ENCODE data around the gene LRRC30.
"Not testable (repeated sequence)": the region's sequence is repeated elsewhere in the genome, so short reads cannot be mapped to it uniquely, and the experiment has no call there.

LRRC30 gene

GRCh38 chr18:7230626-7231349 lies at the start of gene LRRC30:
Gene LRRC30 (plus strand): TSS chr18:7231089. CDS start chr18:7231139, 50 bp downstream.
- no peak within 1 kb of the TSS for H2AFZ ChIP-seq (ENCODE audit: low read depth, low read length)
- no peaks in the 10 kb centered on the region for H3K9me3 ChIP-seq (ENCODE audit: low read length)
- no peaks in the 10 kb centered on the region for H3K36me3 ChIP-seq (ENCODE audit: insufficient read depth, low read length)
- no peak within 1 kb of the TSS for H3K4me3 ChIP-seq (ENCODE audit: low read length)
- no peaks in the 10 kb centered on the region for H3K27me3 ChIP-seq (ENCODE audit: insufficient read depth, low read length)
- H3K4me1 ChIP-seq (ENCODE audit: insufficient read depth, low read length): no peaks in the 10 kb centered on the region

GRCh38 chr18:7185701-7186100 lies 45.2 kb upstream of the LRRC30 start:
- Histone ChIP-seq H3K36me3 (ENCODE audit: insufficient read depth, low read length) (no peaks in the 10 kb centered on the region), H3K9me3 (ENCODE audit: low read length) (no peaks in the 10 kb centered on the region)

DNA sequence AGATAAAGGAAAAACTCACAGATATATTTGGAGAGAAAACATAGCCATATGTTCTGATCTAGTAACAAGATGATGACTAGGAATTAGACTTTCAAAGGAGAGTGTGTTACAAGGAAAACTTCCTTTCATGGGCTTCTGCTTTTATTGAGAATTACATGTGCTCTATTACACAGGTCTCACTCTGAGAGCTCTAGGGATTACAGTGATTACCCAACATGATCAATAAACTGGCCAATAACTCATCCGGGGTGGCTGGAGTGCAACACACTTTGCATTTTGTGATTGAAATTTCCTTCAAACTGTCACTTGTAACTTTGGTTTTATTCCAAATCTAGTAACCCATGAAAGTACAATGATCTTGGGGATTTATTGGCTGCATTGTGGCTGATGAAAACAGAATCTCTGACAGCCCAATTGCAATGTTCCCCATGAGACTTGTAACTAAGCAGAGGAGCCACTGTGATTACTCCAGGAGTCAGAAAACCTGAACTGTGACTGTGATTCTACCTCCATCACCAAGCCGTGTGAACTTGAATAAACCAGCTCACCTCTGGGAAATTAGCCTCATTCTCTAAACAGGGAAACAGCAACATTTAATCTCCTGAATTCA lies 40.2 kb upstream of the LRRC30 start:
- no peak overlapping the region for H3K4me3 ChIP-seq (ENCODE audit: low read length)
- no peaks in the 10 kb centered on the region for H3K4me1 ChIP-seq (ENCODE audit: insufficient read depth, low read length)
- H3K27me3 ChIP-seq (ENCODE audit: insufficient read depth, low read length): no peaks in the 10 kb centered on the region

More at GRCh38 chr18:7185701-7186100, 45.2 kb upstream of the LRRC30 start:
- Histone ChIP-seq H3K4me1 (ENCODE audit: insufficient read depth, low read length) (no peaks in the 10 kb centered on the region), H2AFZ (ENCODE audit: low read depth, low read length) (no peak overlapping the region), H3K4me3 (ENCODE audit: low read length) (no peak overlapping the region), H3K27me3 (ENCODE audit: insufficient read depth, low read length) (no peaks in the 10 kb centered on the region)

GRCh38 chr18:7191736-7192135 lies 39.2 kb upstream of the LRRC30 start:
- no peaks in the 10 kb centered on the region for H3K36me3 ChIP-seq (ENCODE audit: insufficient read depth, low read length)
- no peak overlapping the region for H2AFZ ChIP-seq (ENCODE audit: low read depth, low read length)

More for the DNA sequence above, 40.2 kb upstream of the LRRC30 start:
- H2AFZ ChIP-seq (ENCODE audit: low read depth, low read length): no peak overlapping the region
- H3K36me3 ChIP-seq (ENCODE audit: insufficient read depth, low read length): no peaks in the 10 kb centered on the region
- no peaks in the 10 kb centered on the region for H3K9me3 ChIP-seq (ENCODE audit: low read length)

GRCh38 chr18:7195266-7195665 lies 35.6 kb upstream of the LRRC30 start:
- Histone ChIP-seq H3K4me1 (ENCODE audit: insufficient read depth, low read length) (no peaks in the 10 kb centered on the region), H2AFZ (ENCODE audit: low read depth, low read length) (no peak overlapping the region), H3K36me3 (ENCODE audit: insufficient read depth, low read length) (no peaks in the 10 kb centered on the region), H3K9me3 (ENCODE audit: low read length) (no peaks in the 10 kb centered on the region), H3K4me3 (ENCODE audit: low read length) (no peak overlapping the region), H3K27me3 (ENCODE audit: insufficient read depth, low read length) (no peaks in the 10 kb centered on the region)

More at GRCh38 chr18:7191736-7192135, 39.2 kb upstream of the LRRC30 start:
- Histone ChIP-seq H3K4me3 (ENCODE audit: low read length) (no peak overlapping the region), H3K27me3 (ENCODE audit: insufficient read depth, low read length) (no peaks in the 10 kb centered on the region), H3K9me3 (ENCODE audit: low read length) (no peaks in the 10 kb centered on the region), H3K4me1 (ENCODE audit: insufficient read depth, low read length) (no peaks in the 10 kb centered on the region)

DNA sequence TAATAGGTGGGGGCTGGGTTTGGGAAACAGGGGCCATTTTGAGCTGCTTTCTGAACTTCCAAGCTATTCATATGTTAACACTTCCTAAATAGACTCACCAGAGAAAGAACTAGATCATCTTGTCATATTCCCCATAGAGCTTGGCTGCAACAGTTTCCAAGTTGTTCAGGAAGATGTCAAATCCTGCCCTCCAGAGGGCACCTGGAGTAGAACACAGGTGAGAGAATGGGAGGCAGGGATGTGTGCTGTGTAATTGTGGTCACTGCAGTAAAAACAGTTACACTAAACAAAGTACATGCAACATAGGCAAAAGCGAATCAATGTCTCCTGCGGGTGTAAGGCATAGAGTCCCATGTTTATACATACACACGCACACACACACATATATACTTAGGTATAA lies 34.5 kb upstream of the LRRC30 start:
- Histone ChIP-seq H2AFZ (ENCODE audit: low read depth, low read length) (no peak overlapping the region), H3K27me3 (ENCODE audit: insufficient read depth, low read length) (no peaks in the 10 kb centered on the region), H3K4me1 (ENCODE audit: insufficient read depth, low read length) (no peaks in the 10 kb centered on the region), H3K36me3 (ENCODE audit: insufficient read depth, low read length) (no peaks in the 10 kb centered on the region), H3K4me3 (ENCODE audit: low read length) (no peak overlapping the region), H3K9me3 (ENCODE audit: low read length) (no peaks in the 10 kb centered on the region)

DNA sequence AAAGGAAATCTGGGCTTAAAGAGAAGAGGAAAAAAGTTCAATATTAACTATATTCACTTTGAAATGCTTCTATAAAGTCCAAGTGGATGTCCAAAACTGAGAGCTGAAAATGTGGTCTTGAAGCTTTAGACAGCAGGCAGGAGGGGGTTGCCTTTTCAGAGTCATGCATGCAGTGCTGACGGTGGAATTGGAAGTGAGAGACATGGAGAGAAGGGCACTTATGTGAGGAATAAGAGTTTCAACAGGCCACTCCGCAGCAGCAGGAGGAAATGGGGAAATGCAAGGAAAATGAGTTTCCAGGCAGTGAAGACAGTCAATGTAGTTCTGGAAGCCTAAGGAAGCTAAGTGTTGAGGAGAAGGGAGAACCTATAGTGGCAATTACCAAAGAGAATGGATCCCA lies 33.0 kb upstream of the LRRC30 start:
- no peaks in the 10 kb centered on the region for H3K9me3 ChIP-seq (ENCODE audit: low read length)
- H3K4me1 ChIP-seq (ENCODE audit: insufficient read depth, low read length): peaks cover 2% of the 10 kb centered on the region
- no peak overlapping the region for H3K4me3 ChIP-seq (ENCODE audit: low read length)
- H3K27me3 ChIP-seq (ENCODE audit: insufficient read depth, low read length): no peaks in the 10 kb centered on the region
- H3K36me3 ChIP-seq (ENCODE audit: insufficient read depth, low read length): no peaks in the 10 kb centered on the region
- H2AFZ ChIP-seq (ENCODE audit: low read depth, low read length): no peak overlapping the region

- H3K9me3 ChIP-seq (ENCODE audit: low read length): no peaks in the 10 kb centered on the region
- peaks cover 3% of the 10 kb centered on the region for H3K4me1 ChIP-seq (ENCODE audit: insufficient read depth, low read length)
- H3K36me3 ChIP-seq (ENCODE audit: insufficient read depth, low read length): no peaks in the 10 kb centered on the region
Measured at GRCh38 chr18:7198326-7198725, 32.6 kb upstream of the LRRC30 start.

DNA sequence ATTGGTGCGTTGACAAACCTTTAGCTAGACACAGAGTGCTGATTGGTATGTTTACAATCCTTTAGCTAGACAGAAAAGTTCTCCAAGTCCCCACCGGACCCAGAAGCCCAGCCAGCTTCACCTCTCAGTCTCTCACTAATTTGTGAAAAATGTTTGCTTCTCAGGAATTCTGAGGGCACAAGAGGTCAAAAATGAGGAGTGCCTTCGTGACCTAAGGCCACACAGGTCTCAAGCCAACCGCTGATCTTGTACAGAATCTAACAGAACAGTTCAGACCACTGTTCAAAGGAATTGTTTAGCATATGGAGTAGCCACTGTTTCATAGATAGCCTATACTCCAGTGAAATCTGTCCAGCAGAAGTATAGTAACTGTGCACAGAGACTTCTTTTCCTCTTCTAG lies 29.8 kb upstream of the LRRC30 start:
- no peak overlapping the region for H2AFZ ChIP-seq (ENCODE audit: low read depth, low read length)
- no peaks in the 10 kb centered on the region for H3K9me3 ChIP-seq (ENCODE audit: low read length)
- H3K4me1 ChIP-seq (ENCODE audit: insufficient read depth, low read length): peaks cover 3% of the 10 kb centered on the region
- no peaks in the 10 kb centered on the region for H3K36me3 ChIP-seq (ENCODE audit: insufficient read depth, low read length)
- H3K4me3 ChIP-seq (ENCODE audit: low read length): no peak overlapping the region
- H3K27me3 ChIP-seq (ENCODE audit: insufficient read depth, low read length): no peaks in the 10 kb centered on the region

More at GRCh38 chr18:7198326-7198725, 32.6 kb upstream of the LRRC30 start:
- Histone ChIP-seq H2AFZ (ENCODE audit: low read depth, low read length) (no peak overlapping the region), H3K27me3 (ENCODE audit: insufficient read depth, low read length) (no peaks in the 10 kb centered on the region), H3K4me3 (ENCODE audit: low read length) (no peak overlapping the region)

GRCh38 chr18:7202169-7202568 lies 28.7 kb upstream of the LRRC30 start:
- Histone ChIP-seq H3K27me3 (ENCODE audit: insufficient read depth, low read length) (no peaks in the 10 kb centered on the region), H3K9me3 (ENCODE audit: low read length) (no peaks in the 10 kb centered on the region), H3K4me3 (ENCODE audit: low read length) (no peak overlapping the region), H3K36me3 (ENCODE audit: insufficient read depth, low read length) (no peaks in the 10 kb centered on the region), H2AFZ (ENCODE audit: low read depth, low read length) (no peak overlapping the region), H3K4me1 (ENCODE audit: insufficient read depth, low read length) (peaks cover 4% of the 10 kb centered on the region)

- not testable (repeated sequence) for H3K4me3 ChIP-seq (ENCODE audit: low read length); H3K9me3 ChIP-seq (ENCODE audit: low read length)
Measured at GRCh38 chr18:7203601-7204000, 27.3 kb upstream of the LRRC30 start.

GRCh38 chr18:7205346-7205745 lies 25.5 kb upstream of the LRRC30 start:
- Histone ChIP-seq H3K27me3 (ENCODE audit: insufficient read depth, low read length) (no peaks in the 10 kb centered on the region), H2AFZ (ENCODE audit: low read depth, low read length) (no peak overlapping the region), H3K4me1 (ENCODE audit: insufficient read depth, low read length) (peaks cover 13% of the 10 kb centered on the region), H3K9me3 (ENCODE audit: low read length) (no peaks in the 10 kb centered on the region), H3K4me3 (ENCODE audit: low read length) (no peak overlapping the region), H3K36me3 (ENCODE audit: insufficient read depth, low read length) (no peaks in the 10 kb centered on the region)

More at GRCh38 chr18:7203601-7204000, 27.3 kb upstream of the LRRC30 start:
- H2AFZ ChIP-seq (ENCODE audit: low read depth, low read length); H3K27me3 ChIP-seq (ENCODE audit: insufficient read depth, low read length); H3K36me3 ChIP-seq (ENCODE audit: insufficient read depth, low read length): not testable (repeated sequence)
- H3K4me1 ChIP-seq (ENCODE audit: insufficient read depth, low read length): peaks cover 13% of the 10 kb centered on the region

GRCh38 chr18:7206217-7206616 lies 24.7 kb upstream of the LRRC30 start:
- H3K4me1 ChIP-seq (ENCODE audit: insufficient read depth, low read length): peaks cover 13% of the 10 kb centered on the region
- no peaks in the 10 kb centered on the region for H3K27me3 ChIP-seq (ENCODE audit: insufficient read depth, low read length)
- no peaks in the 10 kb centered on the region for H3K9me3 ChIP-seq (ENCODE audit: low read length)
- H3K4me3 ChIP-seq (ENCODE audit: low read length): no peak overlapping the region
- no peaks in the 10 kb centered on the region for H3K36me3 ChIP-seq (ENCODE audit: insufficient read depth, low read length)
- H2AFZ ChIP-seq (ENCODE audit: low read depth, low read length): no peak overlapping the region
